ENCODE results near the gene RELA. TPM values are rescaled to one million over a fixed set of nuclear protein-coding genes. Genes with fewer than 3 reads are reported as not detected.
A peak's percentile ranks its signal among the peaks of the same experiment; 100 is the strongest.

RELA gene
- total and polyA plus RNA-seq, 2 of the 13 experiments (the other 11 are each of a cell fraction or from before 2014, with no cell fraction given): 21.4 to 40.5 TPM

GRCh38 chr11:65652511-65653228, 10.0 kb downstream of the RELA start (continued):
- TF ChIP-seq ZNF333 (CRISPR knock-in tag; IDR thresholded peaks at IDR 0.05; ENCODE audit: borderline replicate concordance) (0 out of 2 replicates have a peak, but pooled peaks have one; percentile 23), ZNF766 (CRISPR knock-in tag; IDR thresholded peaks at IDR 0.05; ENCODE audit: borderline replicate concordance) (no peak), FOXM1 (CRISPR knock-in tag; IDR thresholded peaks at IDR 0.05) (0 out of 2 replicates have a peak, but pooled peaks have one; percentile 50), DMTF1 (CRISPR knock-in tag; IDR thresholded peaks at IDR 0.05) (0 out of 2 replicates have a peak, but pooled peaks have one; percentile 55), ZSCAN25 (CRISPR knock-in tag; IDR thresholded peaks at IDR 0.05) (no peak), ZNF468 (CRISPR knock-in tag; IDR thresholded peaks at IDR 0.05) (no peak), PPARG (CRISPR knock-in tag; conservative IDR thresholded peaks at IDR 0.05) (no peak; the same call in 1 of the 2 replicates), ZSCAN12 (CRISPR knock-in tag; IDR thresholded peaks at IDR 0.05) (peak; percentile 76; the same call in 1 of the 2 replicates), SP2 (CRISPR knock-in tag; IDR thresholded peaks at IDR 0.05) (no peak; the same call in none of the 2 replicates), ARID4A (CRISPR knock-in tag; IDR thresholded peaks at IDR 0.05; ENCODE audit: borderline replicate concordance) (peak; percentile 84), ZNF800 (CRISPR knock-in tag; IDR thresholded peaks at IDR 0.05) (no peak), SETDB1 (CRISPR knock-in tag; IDR thresholded peaks at IDR 0.05; ENCODE audit: borderline replicate concordance) (no peak), ZNF512 (CRISPR knock-in tag; IDR thresholded peaks at IDR 0.05) (no peak), MYC (CRISPR knock-in tag; IDR thresholded peaks at IDR 0.05; ENCODE audit: borderline replicate concordance) (peak; percentile 63), SALL2 (CRISPR knock-in tag; IDR thresholded peaks at IDR 0.05) (0 out of 2 replicates have a peak, but pooled peaks have one; percentile 40), ZNF264 (CRISPR knock-in tag; IDR thresholded peaks at IDR 0.05) (peak; percentile 11; the same call in 1 of the 2 replicates), RARG (CRISPR knock-in tag; IDR thresholded peaks at IDR 0.05; ENCODE audit: low read depth) (0 out of 2 replicates have a peak, but pooled peaks have one; percentile 21)

Data from HepG2 (cell line).